ENCODE data around the gene CCL17.
"Not testable (repeated sequence)": the region's sequence is repeated elsewhere in the genome, so short reads cannot be mapped to it uniquely, and the experiment has no call there.

The CCL17 gene

DNA sequence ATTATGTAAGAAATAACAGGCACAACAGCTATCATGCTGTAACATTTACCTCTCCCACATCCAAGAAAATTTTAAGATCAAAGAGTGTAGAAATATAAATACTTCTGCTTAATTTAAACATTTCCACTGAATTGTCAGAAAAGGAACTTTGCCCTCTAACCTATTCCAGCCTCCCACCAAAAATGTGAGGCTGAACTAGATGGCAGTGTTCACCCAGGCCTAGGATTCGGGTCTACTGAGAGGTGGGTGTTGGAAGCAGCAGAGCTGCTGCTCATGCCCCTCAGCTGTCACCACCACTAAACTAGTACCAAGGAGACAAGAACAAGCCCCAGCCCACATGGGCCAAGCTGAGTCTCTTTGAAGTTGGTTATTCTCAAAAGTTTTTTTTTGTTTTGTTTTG lies 31.3 kb downstream of the CCL17 start:
- no peak for DNase-seq

DNA sequence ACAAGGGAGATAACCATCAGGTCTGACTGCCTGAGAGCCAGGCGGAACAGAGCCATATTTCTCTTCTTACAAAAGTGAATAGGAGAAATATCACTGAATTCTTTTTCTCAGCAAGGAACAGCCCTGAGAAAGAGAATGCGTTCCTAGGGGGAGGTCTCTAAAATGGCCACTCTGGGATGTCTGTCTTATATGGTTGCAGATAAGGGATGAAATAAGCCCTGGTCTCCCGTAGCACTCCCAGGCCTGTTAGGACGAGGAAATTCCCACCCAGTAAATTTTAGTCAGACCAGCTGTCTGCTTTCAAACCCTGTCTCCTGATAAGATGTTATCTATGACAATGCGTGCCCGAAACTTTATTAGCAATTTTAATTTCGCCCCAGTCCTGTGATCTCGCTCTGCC lies 35.4 kb downstream of the CCL17 start:
- not testable (repeated sequence) for DNase-seq

DNA sequence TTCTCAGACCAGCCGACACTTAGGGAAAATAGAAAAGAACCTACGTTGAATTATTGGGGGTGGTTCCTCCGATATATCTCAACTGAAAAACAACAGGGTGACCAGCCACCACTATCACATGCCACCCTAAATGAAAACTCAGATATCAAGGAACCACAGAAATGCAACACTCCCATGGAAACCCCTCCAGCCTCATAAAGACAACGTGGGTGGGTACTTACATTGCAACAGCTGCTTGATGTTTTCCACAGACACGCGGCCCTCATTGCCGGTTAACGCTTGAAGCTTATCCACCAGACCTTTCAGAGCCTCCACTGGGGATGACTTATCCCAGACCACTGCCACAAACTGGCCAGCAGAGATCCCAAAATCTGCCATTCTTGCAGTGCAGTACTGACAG lies 36.0 kb downstream of the CCL17 start:
- DNase-seq, result not testable (repeated sequence)

DNA sequence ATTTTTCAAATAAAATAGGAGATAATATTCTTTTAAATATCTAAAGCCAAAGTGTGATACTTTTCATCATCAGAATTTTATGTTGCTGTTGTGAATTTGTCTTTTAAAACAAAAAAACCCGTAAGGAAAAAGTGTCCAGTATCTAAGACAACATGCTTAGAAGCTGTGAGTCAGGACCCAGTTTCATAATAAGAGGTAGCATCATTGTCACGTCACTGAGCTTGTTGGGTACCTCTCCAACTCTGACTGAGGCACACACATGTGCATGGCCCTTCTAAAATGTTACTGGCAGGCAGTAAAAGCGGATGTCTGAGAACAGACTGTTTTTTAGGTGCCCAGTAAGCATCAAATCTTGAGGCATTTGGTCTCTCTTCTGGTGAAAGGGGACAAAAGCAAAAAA lies 40.1 kb downstream of the CCL17 start:
- no peak for DNase-seq

DNA sequence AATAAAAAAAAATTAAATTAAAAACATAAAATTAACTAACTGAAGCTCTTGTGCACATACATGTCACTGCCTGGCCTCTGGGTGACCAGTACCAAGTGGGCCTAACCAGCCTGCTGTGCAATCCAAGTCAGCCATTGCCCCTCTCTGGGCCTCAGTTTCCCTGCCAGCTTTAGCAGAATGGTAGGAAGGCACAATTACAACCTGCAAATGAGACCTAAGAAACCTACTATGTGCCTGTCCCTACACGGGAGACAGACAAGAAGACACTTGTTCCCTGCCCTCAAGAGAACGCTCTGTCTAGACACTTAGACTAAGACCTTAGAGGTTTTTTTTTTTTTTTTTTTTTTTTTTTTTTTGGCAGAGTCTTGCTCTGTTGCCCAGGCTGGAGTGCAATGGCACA lies 40.9 kb downstream of the CCL17 start:
- no peak for DNase-seq

DNA sequence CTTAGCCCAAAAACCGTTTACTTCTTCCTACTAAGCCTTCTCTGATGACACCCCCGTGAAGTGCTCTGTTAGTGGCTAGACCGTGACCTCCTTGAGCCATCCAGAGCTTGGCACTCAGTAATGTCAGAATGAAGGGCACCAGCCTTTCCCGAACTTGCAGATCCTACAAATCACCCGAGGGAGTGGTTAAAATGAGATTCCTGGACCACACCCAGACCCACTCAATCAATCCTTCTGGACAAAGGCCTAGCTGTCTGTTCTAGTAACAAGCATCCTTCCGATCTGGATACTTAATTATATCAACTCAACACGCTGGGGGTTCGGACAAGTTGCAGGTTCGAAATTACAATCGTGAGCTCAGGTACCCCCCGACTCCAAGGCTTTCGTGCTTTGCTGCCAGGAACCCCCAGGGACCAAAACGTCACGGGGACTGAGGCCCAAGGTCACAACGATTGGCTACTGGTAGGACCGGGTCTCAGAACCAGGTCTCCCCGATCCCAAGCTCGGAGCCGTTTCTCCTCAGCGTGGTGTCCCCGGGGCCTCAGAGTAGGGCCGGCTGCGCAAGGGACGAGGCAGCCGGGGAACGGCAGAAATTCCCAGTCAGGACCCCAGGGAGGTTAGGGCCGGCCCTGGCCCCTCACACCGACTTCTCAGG lies 42.1 kb downstream of the CCL17 start:
- peak; percentile 53 for DNase-seq

DNA sequence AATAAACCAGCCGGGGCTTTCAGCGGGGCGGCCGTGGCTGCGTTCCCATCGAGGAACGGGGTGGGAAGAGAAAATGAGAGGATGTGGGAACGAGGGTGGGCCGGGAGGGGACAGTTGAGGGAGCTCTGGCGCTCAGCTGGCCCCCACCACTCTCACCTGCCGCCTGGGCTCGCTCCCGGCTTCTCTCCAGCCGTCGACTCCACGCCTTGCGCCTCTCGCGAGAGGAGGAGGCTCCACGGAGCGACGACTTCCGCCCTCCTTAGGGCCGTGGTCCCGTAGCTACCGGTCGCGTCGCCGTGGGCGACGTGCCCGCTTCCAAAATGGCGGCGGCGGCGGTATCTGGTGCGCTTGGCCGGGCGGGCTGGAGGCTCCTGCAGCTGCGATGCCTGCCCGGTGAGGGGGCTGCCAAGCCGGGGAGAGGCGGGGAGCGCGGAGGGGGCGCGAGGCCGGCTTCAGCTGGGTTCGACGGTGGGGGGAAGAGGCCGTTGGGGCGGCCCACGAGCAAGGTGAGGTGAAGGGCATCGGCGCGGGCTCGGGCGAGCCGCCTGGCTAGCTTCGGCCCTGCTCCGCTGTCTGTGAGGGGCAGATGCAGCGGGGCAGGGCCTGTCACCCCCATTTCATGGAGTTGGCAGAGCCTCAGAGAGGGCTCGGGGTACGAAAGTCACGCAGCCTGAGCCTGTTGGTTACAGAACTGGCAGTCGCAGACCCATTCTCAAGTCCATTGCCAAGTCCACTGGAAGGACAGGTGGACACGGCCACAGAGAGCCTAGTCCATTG lies 42.8 kb downstream of the CCL17 start, which contains the start of the genes CIAPIN1 and COQ9:
Gene CIAPIN1 (minus strand): TSS at position 200 of the 777 bp plus-strand sequence. CDS start 6,457 bp downstream, outside the sequence.
Gene COQ9 (plus strand): TSS at position 294 of the 777 bp plus-strand sequence. CDS start 27 bp downstream, at position 321.
- DNase-seq, result peak; percentile 94

DNA sequence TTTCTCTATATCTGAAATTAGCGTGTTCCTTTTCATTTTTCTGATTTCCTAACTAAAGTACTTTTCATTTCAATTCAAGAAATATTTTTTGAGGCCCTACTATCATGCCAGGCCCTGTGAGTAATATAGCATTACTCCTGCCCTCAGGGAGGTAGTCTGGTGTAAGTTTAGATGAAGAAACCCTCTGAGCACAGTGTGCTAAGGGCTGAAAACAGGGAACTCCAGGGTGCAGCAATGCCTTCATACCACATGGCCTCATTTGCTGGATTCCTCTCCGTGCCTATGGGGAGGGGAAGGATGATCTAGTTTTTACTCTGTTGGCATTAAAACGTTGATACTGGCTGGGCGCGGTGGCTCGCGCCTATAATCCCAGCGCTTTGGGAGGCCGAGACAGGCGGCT lies 47.5 kb downstream of the CCL17 start:
- no peak for DNase-seq

DNA sequence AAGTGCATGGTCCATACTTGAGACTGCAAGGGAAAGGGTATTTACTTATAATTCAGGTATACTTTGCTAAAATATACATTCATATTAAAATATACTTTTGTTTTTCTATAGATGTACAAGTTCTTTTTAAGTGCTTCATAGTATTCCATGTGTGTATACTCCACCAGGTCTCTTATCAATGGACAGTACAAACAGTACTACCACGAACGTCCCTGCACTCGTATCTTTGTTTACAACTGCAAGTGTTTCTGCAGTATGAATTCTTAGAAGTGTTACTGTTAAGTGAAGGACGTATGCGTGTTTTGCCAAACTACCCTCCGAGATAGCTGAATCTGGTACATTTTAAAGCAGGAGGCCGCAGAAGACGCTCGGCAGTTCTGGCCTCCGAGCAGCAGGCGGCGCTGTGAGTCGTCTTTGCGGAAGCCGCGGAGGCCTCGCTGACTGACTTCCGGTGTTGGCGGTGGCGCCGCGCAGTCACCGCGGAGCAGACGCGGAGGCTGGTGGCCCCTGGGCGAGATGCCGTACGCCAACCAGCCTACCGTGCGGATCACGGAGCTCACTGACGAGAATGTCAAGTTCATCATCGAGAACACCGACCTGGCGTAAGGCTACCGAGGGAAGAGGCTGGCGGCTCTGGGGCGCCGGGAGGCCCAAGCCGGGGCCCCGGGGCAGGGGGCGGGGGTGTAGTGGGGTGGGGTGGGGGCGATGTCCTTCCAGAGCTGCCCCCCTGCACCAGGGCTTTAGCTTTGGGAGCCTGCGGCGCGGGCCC lies 57.8 kb downstream of the CCL17 start, which contains the start of gene POLR2C:
Gene POLR2C (plus strand): TSS at position 471 of the 769 bp plus-strand sequence. CDS start 46 bp downstream, at position 517.
- peak; percentile 77 for DNase-seq

DNA sequence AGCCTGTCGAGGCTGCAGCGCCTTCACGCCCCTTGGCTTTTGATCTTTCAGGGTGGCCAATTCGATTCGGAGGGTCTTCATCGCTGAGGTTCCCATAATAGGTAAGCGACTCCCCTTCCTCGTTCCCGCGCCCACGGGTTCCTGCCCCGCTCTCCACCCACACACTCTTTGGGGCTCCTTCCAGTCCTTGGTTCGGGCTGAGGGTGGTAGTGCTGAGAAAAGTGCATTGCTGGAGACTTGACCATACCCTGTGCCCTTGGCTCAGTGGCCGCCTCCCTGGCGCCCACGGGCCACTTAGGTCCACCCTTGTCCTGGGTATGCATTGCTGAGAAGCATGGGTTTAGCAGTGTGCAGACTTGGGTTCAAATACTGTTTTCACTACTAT lies 58.4 kb downstream of the CCL17 start:
- no peak for DNase-seq

DNA sequence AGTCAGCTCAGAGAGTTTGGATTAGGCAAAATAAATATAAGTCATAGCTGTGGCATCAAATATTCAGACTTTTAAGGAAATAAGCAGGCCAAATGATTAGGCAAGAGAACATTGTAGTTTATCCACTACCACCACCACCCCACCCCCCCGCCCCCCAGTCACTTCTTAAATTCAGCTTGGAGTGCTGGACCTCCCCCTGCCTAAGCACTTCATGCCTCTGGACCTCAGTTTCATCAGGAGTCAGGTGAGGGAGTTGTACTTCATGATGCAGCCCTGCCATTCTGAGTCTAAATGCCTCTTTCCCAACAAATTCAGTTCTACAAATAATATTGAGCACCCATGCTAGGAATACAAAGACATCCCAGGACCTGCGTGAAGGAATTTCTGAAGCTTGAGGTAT lies 60.0 kb downstream of the CCL17 start:
- no peak for DNase-seq

Measured in COR-L47 (cell line).